ENCODE measurements around the gene NUP205. TPM values are rescaled to one million over a fixed set of nuclear protein-coding genes. Genes with fewer than 3 reads are reported as not detected.

Gene NUP205
- total RNA-seq, 4 donors from 2014 or later: 19.4 to 51.2 (median 23.3) TPM

DNA sequence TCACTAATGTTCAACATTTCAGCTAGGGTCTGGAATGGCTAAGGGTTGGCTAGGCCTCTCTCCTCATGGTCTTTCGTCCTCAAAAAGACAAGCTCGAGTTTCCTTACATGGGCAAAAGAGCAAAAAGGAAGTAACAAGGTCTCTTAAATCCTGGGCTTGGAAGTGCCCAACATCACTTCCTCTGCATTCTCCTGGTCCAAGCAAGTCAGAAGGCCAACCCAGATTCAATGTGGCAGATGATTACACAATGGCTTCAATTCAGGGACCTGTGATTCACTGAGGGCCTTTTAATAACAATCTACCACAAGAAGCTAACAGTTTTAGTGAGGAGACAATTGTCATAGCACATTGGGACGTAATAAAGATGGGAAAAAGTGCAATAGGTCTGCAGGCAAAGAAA, 4.4 kb upstream of the NUP205 start:
- no peak for DNase-seq
- no peak overlapping the region for H3K4me3 ChIP-seq
- TF ChIP-seq, protein P1, sequence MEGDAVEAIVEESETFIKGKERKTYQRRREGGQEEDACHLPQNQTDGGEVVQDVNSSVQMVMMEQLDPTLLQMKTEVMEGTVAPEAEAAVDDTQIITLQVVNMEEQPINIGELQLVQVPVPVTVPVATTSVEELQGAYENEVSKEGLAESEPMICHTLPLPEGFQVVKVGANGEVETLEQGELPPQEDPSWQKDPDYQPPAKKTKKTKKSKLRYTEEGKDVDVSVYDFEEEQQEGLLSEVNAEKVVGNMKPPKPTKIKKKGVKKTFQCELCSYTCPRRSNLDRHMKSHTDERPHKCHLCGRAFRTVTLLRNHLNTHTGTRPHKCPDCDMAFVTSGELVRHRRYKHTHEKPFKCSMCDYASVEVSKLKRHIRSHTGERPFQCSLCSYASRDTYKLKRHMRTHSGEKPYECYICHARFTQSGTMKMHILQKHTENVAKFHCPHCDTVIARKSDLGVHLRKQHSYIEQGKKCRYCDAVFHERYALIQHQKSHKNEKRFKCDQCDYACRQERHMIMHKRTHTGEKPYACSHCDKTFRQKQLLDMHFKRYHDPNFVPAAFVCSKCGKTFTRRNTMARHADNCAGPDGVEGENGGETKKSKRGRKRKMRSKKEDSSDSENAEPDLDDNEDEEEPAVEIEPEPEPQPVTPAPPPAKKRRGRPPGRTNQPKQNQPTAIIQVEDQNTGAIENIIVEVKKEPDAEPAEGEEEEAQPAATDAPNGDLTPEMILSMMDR (IDR thresholded peaks at IDR 0.05): no peak
- TF ChIP-seq POLR2A (IDR thresholded peaks at IDR 0.05): no peak
- no peaks in the 10 kb centered on the region for H3K9me3 ChIP-seq
- H3K4me1 ChIP-seq: no peaks in the 10 kb centered on the region
- no peak overlapping the region for H3K27ac ChIP-seq
- no peaks in the 10 kb centered on the region for H3K36me3 ChIP-seq
- H3K27me3 ChIP-seq: no peaks in the 10 kb centered on the region

DNA sequence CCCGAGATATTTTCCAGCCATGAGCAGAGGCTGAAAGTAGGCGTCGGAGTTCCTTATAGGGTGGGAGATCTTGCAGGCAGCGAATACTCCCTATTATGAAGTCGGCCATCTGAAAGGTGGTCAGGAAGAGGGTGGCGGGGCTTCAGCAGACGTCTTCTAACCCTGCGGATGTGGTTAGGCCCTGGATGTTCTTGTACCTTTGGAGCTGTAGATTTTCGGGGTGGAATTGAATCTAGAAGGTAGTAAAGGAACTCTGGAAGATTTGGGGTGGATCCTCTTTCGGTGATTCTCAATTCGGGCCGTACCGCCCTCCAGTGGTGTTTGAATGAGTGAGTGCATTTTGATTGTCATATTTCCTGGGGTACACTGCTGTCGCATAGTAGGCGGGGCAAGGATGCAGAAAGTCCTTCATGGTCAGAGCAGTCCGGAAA, 635 bp downstream of the NUP205 start:
- no peaks in the 10 kb centered on the region for H3K36me3 ChIP-seq
- H3K27me3 ChIP-seq: no peaks in the 10 kb centered on the region
- H3K27ac ChIP-seq: peak overlapping the region; percentile 87 to 93 (median 90)
- peak; percentile 50 to 80 (median 76) for DNase-seq
- H3K9me3 ChIP-seq: no peaks in the 10 kb centered on the region
- TF ChIP-seq POLR2A (IDR thresholded peaks at IDR 0.05): no peak
- TF ChIP-seq, protein P1 (IDR thresholded peaks at IDR 0.05): peak in 4 of 6 experiments; percentile 33 to 51 (median 36)
- H3K4me3 ChIP-seq: peak overlapping the region; percentile 73 to 90 (median 76)
- H3K4me1 ChIP-seq: peaks cover 0 to 14% (median 2%) of the 10 kb centered on the region in 4 donors

DNA sequence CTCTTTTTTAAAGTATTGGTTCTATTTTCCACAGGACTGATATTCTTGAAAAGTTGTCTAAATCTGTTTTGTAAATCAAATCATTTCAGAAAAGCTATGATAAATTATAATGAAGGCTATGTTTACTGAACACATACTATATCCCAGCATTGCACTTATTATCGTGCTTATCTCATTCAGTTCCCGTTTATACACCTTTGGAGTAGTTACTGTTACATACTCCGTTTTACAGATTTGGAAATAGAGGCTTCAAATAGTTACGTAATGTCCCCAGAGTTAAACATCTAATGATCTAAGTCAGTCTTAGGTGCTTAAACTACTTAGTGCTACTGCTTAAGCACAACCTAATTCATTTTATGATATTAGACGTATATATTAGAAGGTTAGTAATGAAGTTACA, 1.2 kb downstream of the NUP205 start:
- no peaks in the 10 kb centered on the region for H3K9me3 ChIP-seq
- H3K27me3 ChIP-seq: no peaks in the 10 kb centered on the region
- H3K4me1 ChIP-seq: peaks cover 0 to 14% (median 2%) of the 10 kb centered on the region in 4 donors
- H3K27ac ChIP-seq: peak overlapping the region; percentile 87 to 93 (median 90)
- H3K36me3 ChIP-seq: no peaks in the 10 kb centered on the region
- peak overlapping the region; percentile 73 to 90 (median 76) for H3K4me3 ChIP-seq
- no peak for TF ChIP-seq POLR2A (IDR thresholded peaks at IDR 0.05)
- TF ChIP-seq, protein P1 (IDR thresholded peaks at IDR 0.05): no peak
- no peak for DNase-seq

DNA sequence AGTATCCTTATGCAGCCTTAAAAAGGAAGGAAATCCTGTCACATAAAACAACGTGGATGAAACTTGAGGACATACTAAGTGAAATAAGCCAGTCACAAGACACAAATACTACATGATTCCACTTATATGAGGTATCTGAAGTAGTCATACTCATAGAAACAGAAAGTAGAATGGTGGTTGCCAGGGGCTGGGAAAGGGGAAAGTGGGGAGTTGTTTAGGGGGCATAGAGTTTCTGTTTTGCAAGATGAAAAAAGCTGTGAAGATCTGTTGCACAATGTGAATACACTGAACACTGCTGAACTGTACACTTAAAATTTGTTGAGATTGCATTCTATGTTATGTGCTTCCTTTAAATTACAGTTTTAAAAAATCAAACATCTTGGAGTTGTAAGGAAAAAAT, 2.9 kb downstream of the NUP205 start:
- H3K36me3 ChIP-seq: no peaks in the 10 kb centered on the region
- TF ChIP-seq POLR2A (IDR thresholded peaks at IDR 0.05): no peak
- TF ChIP-seq, protein P1 (IDR thresholded peaks at IDR 0.05): no peak
- H3K4me1 ChIP-seq: peaks cover 0 to 14% (median 2%) of the 10 kb centered on the region in 4 donors
- no peaks in the 10 kb centered on the region for H3K27me3 ChIP-seq
- no peak overlapping the region for H3K4me3 ChIP-seq
- DNase-seq: no peak
- no peak overlapping the region for H3K27ac ChIP-seq
- H3K9me3 ChIP-seq: no peaks in the 10 kb centered on the region

DNA sequence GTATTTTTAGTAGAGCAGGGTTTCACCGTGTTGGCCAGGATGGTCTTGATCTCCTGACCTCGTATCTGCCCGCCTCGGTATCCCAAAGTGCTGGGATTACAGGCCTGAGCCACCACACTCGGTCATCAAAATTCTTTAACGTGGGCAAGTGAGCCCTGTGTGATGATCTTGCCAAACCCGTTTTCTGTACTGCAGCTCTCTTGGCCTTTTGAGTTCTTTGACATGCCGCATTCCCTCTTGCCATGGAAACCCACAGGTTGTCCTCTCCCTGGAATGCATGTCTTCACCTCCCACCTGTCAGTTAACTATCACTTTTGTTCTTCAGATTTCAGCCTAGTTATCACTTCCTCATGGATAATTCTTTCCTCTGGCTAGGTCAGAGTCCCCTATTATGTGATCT, 5.0 kb downstream of the NUP205 start:
- no peaks in the 10 kb centered on the region for H3K36me3 ChIP-seq
- no peak for DNase-seq
- no peak overlapping the region for H3K27ac ChIP-seq
- no peak for TF ChIP-seq POLR2A (IDR thresholded peaks at IDR 0.05)
- TF ChIP-seq, protein P1 (IDR thresholded peaks at IDR 0.05): no peak
- H3K4me3 ChIP-seq: no peak overlapping the region
- no peaks in the 10 kb centered on the region for H3K9me3 ChIP-seq
- no peaks in the 10 kb centered on the region for H3K27me3 ChIP-seq
- peaks cover 0 to 14% (median 2%) of the 10 kb centered on the region in 4 donors for H3K4me1 ChIP-seq

DNA sequence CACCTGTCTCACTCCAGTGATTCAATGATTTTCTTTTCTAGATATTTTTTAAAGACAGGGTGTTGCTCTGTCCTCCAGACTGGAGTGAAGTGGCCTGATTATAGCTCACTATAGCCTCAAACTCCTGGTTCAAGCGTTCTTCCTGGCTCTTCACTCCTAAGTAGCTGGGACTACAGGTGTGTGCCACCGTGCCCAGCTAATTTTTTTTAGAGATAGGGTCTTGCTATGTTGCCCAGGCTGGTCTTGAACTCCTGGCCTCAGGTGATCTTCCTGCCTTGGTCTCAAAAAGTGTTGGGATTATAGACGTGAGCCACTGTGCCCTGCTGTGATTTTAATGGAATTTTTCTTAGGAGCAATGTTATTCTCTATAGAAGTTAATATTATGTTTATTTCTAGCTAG, 14.1 kb downstream of the NUP205 start:
- no peaks in the 10 kb centered on the region for H3K27me3 ChIP-seq
- no peaks in the 10 kb centered on the region for H3K9me3 ChIP-seq
- TF ChIP-seq POLR2A (IDR thresholded peaks at IDR 0.05): no peak
- TF ChIP-seq, protein P1 (IDR thresholded peaks at IDR 0.05): no peak
- H3K4me3 ChIP-seq: no peak overlapping the region
- no peaks in the 10 kb centered on the region for H3K4me1 ChIP-seq
- H3K36me3 ChIP-seq: peaks cover 0 to 28% (median 2%) of the 10 kb centered on the region in 3 donors
- H3K27ac ChIP-seq: no peak overlapping the region
- no peak for DNase-seq

Data from Peyer's patch (tissue), 4 donors.